Upper lobe of left lung (tissue), 6 donors: ENCODE measurements around the gene TMEM256. TPM values are rescaled to one million over a fixed set of nuclear protein-coding genes. Genes with fewer than 3 reads are reported as not detected.

ENCODE experiments used
- ATAC-seq, 2 donors: fragments of 200-7000 bp; cut with Tn5 transposase; one replicate each; pipeline ENCODE4 v1.9.1; 2022; ENCODE audit warnings: mild to moderate bottlenecking in 2 of 2, moderate library complexity in 2 of 2; ENCODE audit not compliant: low FRiP score in 2 of 2
- DNase-seq, 2 donors: peaks; one replicate each; pipeline ENCODE4 v3.0.0-alpha.2; 2019 to 2020
- H3K27ac ChIP-seq, 4 donors: fragments of 200-600 bp; sonication (generic); one replicate each; pipeline ENCODE4 v1.5.1; 2016 to 2019
- H3K27me3 ChIP-seq, 4 donors: fragments of 200-600 bp; sonication (generic); one replicate each; pipeline ENCODE4 v1.5.1; 2017 to 2019
- H3K36me3 ChIP-seq, 4 donors: fragments of 200-600 bp; sonication (generic); one replicate each; pipeline ENCODE4 v1.5.1; 2016 to 2019
- H3K4me1 ChIP-seq, 4 donors: fragments of 200-600 bp; sonication (generic); one replicate each; pipeline ENCODE4 v1.5.1; 2018 to 2019
- H3K4me3 ChIP-seq, 4 donors: fragments of 200-600 bp; sonication (generic); one replicate each; pipeline ENCODE4 v1.5.1; 2017 to 2019; ENCODE audit warnings: mild to moderate bottlenecking in 2 of 4, moderate library complexity in 1 of 4
- H3K9me3 ChIP-seq, 4 donors: fragments of 200-600 bp; sonication (generic); one replicate each; pipeline ENCODE4 v1.5.1; 2018 to 2019
- EP300 ChIP-seq, 4 donors: sonication (generic); formaldehyde crosslinking; IDR thresholded peaks; one replicate each; pipeline ENCODE4 v1.5.1; 2017; ENCODE audit warnings: antibody characterized with exemption in 4 of 4, control low read depth in 2 of 4
- POLR2A ChIP-seq, 4 donors: fragments of 450-650 bp; IDR thresholded peaks; one replicate each; pipeline ENCODE4 v1.5.1; 2016 to 2017; ENCODE audit warnings: antibody characterized with exemption in 4 of 4, mild to moderate bottlenecking in 2 of 4
- POLR2AphosphoS5 ChIP-seq, 2 donors: sonication (generic); formaldehyde crosslinking; IDR thresholded peaks; one replicate each; pipeline ENCODE4 v1.5.1; 2017; ENCODE audit warnings: antibody characterized with exemption in 2 of 2
- WGBS, 2 donors: methylation state at CpG; one replicate each; pipeline ENCODE4 v1.1.5; 2017 to 2018; 5-methylcytosine and 5-hydroxymethylcytosine counted together
- total RNA-seq, 6 donors: library from RNA; depleted of rRNA in 4 of 6; stranded (reverse); fragments of >200 nt in 4 of 6; gene quantifications; one replicate each; pipeline versions ENCODE4 v1.1.0 to v1.2.1, GENCODE V29; 2016 to 2021
- TF ChIP-seq, protein P1 (sequence below), 6 experiments: fragments of 450-650 bp in 4 of 6; fragments of 200-600 bp in 2 of 6; sonication (generic) in 2 of 6; IDR thresholded peaks; one replicate each; pipeline ENCODE4 v1.5.1; 2016 to 2019; ENCODE audit warnings: antibody characterized with exemption in 6 of 6
- donor health status: DM: no; HTN: no; CAD: no; lungs with moderate emphysema.
- donor health status: DM: no; HTN: yes; CAD: no; lungs with severe emphysema.

Gene TMEM256
- total RNA-seq, 6 donors from 2014 or later = 21.6 to 65.0 (median 52.6) TPM

DNA sequence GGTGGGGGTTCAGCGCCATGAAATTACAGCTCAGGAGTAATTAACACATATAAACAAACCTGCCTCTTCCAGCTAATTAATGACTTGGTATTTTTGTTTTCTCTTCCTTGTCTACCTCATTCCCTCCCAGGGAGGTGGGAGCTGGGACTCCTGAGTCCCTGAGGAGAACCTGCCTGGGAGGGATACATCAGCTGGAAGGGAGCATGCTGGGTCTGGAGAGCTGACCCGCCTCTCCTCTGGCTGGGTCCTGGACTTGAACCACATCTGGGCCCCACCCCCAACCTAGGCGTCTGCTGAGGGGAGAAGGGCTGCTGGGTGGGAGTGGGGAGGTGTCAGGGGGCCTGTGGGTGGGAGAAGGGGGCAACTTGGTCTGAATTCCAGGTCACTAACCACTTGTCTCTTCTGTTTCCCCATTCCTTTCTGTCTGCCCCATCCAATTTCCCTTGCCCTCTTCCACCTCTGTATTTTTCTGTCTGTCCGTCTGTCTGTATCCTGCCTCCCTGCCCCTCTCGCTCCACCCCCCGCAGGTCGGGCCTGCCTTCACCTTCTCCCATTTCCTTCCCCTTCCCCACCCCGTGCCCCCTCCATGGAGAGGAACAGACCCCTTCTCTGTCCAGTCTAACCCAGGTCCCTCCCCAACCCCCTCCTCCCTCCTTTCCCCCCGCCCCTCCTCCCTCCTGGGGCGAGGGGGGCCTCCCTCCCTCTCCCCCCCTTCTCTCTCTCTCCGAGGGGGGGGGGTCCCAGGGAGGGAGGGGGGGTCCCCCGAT is 3.8 kb upstream of the TMEM256 start, which contains the start of gene NLGN2:
NLGN2 (plus strand) TSS at position 361 of the 767 bp plus-strand sequence. CDS start 411 bp downstream, outside the sequence.
- TF ChIP-seq, protein P1, sequence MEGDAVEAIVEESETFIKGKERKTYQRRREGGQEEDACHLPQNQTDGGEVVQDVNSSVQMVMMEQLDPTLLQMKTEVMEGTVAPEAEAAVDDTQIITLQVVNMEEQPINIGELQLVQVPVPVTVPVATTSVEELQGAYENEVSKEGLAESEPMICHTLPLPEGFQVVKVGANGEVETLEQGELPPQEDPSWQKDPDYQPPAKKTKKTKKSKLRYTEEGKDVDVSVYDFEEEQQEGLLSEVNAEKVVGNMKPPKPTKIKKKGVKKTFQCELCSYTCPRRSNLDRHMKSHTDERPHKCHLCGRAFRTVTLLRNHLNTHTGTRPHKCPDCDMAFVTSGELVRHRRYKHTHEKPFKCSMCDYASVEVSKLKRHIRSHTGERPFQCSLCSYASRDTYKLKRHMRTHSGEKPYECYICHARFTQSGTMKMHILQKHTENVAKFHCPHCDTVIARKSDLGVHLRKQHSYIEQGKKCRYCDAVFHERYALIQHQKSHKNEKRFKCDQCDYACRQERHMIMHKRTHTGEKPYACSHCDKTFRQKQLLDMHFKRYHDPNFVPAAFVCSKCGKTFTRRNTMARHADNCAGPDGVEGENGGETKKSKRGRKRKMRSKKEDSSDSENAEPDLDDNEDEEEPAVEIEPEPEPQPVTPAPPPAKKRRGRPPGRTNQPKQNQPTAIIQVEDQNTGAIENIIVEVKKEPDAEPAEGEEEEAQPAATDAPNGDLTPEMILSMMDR (IDR thresholded peaks at IDR 0.05) = no peak
- TF ChIP-seq POLR2A (IDR thresholded peaks at IDR 0.05) (no peak), EP300 (IDR thresholded peaks at IDR 0.05) (no peak), POLR2AphosphoS5 (IDR thresholded peaks at IDR 0.05) (no peak)
- peak within 1 kb of the TSS in 1 of 4 donors; percentile 13 for H3K4me3 ChIP-seq
- no peak for DNase-seq
- no peak for ATAC-seq
- H3K4me1 ChIP-seq = peaks cover 12 to 22% (median 19%) of the 10 kb centered on the region in 4 donors
- no peak within 1 kb of the TSS for H3K27ac ChIP-seq
- H3K36me3 ChIP-seq = peaks cover 0 to 8% (median 0%) of the 10 kb centered on the region in 4 donors
- 51 to 64% methylated on average over 9 to 10 of the region's 12 CpGs for WGBS, 2 donors
- no peaks in the 10 kb centered on the region for H3K27me3 ChIP-seq
- H3K9me3 ChIP-seq = no peaks in the 10 kb centered on the region

DNA sequence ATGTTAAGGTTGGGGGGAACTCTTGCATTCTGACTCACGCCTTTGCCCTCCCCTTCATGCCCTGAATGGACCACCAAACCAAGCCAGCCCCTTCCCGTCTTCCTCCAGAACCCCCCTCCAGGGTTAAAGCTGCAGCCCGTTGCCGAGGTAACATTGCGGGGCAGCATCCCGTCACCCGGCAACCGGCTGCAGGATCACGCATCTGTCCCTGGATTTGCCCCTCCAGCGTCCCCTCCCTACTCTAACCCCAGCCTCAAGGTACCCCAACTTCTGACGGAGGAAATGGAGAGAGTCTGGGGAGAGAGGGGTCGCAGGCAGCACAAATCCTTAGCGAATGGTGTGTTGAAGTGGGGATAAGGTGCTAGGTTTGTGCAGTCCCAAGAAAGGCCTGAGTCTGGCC is 3.2 kb upstream of the TMEM256 start:
- Histone ChIP-seq H3K4me3 (no peak overlapping the region), H3K27ac (no peak overlapping the region), H3K27me3 (no peaks in the 10 kb centered on the region), H3K9me3 (no peaks in the 10 kb centered on the region), H3K36me3 (peaks cover 0 to 8% (median 0%) of the 10 kb centered on the region in 4 donors), H3K4me1 (peaks cover 16 to 28% (median 24%) of the 10 kb centered on the region in 4 donors)
- DNase-seq (no peak), ATAC-seq (no peak)
- WGBS, 2 donors = 88 to 90% methylated on average over 13 of the region's 13 CpGs
- no peak for TF ChIP-seq POLR2A (IDR thresholded peaks at IDR 0.05)
- TF ChIP-seq POLR2AphosphoS5 (IDR thresholded peaks at IDR 0.05) = no peak
- no peak for TF ChIP-seq EP300 (IDR thresholded peaks at IDR 0.05)
- TF ChIP-seq, protein P1 (IDR thresholded peaks at IDR 0.05) = no peak

DNA sequence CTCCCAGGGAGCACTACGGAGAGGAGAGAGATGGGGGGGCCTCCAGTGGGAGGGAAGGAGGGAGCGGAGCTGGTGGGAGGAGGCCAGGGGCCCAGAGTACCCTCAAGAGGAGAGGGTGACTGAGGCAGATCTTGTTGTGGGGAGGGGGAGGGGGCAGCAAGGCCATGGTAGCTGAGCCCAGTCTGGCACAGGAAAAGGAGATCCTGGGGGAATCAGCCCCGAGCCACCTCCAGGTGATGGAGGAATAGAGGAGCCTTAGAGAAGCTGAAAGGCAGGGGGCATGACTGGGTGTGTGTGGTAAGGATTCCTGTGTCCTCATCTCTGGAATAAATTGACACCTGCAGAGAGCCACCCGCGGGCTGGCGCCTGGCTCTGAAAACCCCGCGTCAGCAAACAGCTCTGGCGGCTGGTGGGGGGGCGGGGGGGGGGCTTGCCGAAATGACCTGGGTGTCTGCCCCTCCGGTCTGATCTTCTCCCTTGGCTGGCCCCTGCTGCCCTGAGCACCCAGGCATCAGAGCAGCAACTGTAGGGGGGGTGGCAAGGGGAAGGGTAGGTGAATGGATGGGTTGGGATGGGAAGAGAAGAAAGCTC is 2.4 kb upstream of the TMEM256 start:
- no peak for ATAC-seq
- no peaks in the 10 kb centered on the region for H3K27me3 ChIP-seq
- peaks cover 20 to 31% (median 25%) of the 10 kb centered on the region in 4 donors for H3K4me1 ChIP-seq
- no peak overlapping the region for H3K4me3 ChIP-seq
- WGBS, 2 donors = 69 to 78% methylated on average over 4 to 11 of the region's 12 CpGs
- H3K36me3 ChIP-seq = peaks cover 0 to 8% (median 0%) of the 10 kb centered on the region in 4 donors
- H3K27ac ChIP-seq = peak overlapping the region in 1 of 4 donors; percentile 89
- DNase-seq = no peak
- TF ChIP-seq, protein P1 (IDR thresholded peaks at IDR 0.05) = no peak
- no peak for TF ChIP-seq EP300 (IDR thresholded peaks at IDR 0.05)
- no peak for TF ChIP-seq POLR2A (IDR thresholded peaks at IDR 0.05)
- TF ChIP-seq POLR2AphosphoS5 (IDR thresholded peaks at IDR 0.05) = no peak
- no peaks in the 10 kb centered on the region for H3K9me3 ChIP-seq

DNA sequence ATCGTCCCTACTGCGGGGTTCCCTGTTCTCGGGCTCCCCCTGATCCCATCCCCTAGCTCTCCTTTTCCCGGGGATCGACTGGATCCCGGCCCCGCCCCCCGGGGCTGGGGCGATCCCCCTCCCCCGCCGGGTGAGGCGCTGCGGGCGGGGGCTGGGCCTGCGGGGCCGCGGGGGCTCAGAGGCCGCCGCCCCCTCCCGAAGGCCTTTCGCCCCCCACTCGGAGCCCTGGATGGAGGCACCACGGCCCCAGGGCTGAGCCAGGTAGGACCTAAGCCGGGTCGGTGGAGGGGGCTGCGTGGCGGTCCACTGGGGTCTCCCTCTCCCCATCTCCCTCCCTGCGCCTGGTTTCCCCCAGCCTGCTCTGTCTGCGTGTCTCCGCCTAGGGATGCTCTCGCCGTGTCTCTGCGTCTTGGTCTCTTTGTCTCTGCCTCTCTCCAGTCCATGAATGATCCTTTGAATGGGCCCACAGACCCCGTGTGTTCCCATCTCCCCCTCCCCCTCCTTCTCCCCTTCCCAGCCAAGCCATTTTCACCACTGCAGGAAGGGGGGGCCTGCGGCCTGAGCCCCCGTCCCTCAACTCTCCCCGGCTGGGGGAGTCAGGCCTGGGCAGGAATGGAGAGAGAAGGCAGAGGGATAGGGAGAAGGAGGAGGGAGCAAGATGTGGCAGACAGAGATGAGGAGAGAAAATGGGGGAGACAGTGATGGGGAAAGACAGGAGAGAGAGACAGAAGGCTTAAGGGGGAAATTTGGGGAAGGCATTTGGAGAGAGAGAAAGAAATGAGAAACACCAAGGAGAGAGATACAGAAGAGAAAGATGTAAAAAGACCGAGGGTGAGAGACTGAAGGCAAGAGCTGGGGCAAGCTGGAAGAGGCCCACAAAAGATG is 1.7 kb upstream of the TMEM256 start:
- ATAC-seq (no peak), DNase-seq (peak in 1 of 2 donors; percentile 86)
- H3K27ac ChIP-seq = peak overlapping the region; percentile 81 to 90 (median 89)
- no peaks in the 10 kb centered on the region for H3K27me3 ChIP-seq
- peaks cover 0 to 8% (median 0%) of the 10 kb centered on the region in 4 donors for H3K36me3 ChIP-seq
- no peaks in the 10 kb centered on the region for H3K9me3 ChIP-seq
- H3K4me1 ChIP-seq = peaks cover 20 to 31% (median 25%) of the 10 kb centered on the region in 4 donors
- TF ChIP-seq POLR2A (IDR thresholded peaks at IDR 0.05) = no peak
- no peak for TF ChIP-seq POLR2AphosphoS5 (IDR thresholded peaks at IDR 0.05)
- TF ChIP-seq, protein P1 (IDR thresholded peaks at IDR 0.05) = no peak
- TF ChIP-seq EP300 (IDR thresholded peaks at IDR 0.05) = no peak
- peak overlapping the region; percentile 57 to 94 (median 74) for H3K4me3 ChIP-seq
- WGBS, 2 donors = 29 to 30% methylated on average over 18 to 20 of the region's 38 CpGs
